AG04450 (cell line): Measurements from ENCODE around the gene PRKCH. TPM values are rescaled to one million over a fixed set of nuclear protein-coding genes. Genes with fewer than 3 reads are reported as not detected.

ENCODE experiments used
- CTCF ChIA-PET: fragments of 300-600, 350-600 bp; formaldehyde crosslinking; extraction: SDS; loops from one replicate; lab custom pipeline; 2022; ENCODE audit warnings: antibody characterized with exemption, inconsistent platforms; lab: Charles Lee
- POLR2A ChIA-PET: fragments of 350-600 bp; formaldehyde crosslinking; extraction: SDS; loops from one replicate; lab custom pipeline; 2021; ENCODE audit warnings: antibody characterized with exemption, inconsistent platforms; lab: Yijun Ruan, JAX
- DNase-seq: peaks from one replicate; pipeline ENCODE4 v3.0.0-alpha.2; 2011; ENCODE audit warnings: low read depth, low spot score
- H3K27ac ChIP-seq: one replicate; pipeline ENCODE4 v1.5.1; 2012; ENCODE audit warnings: low read depth, low read length, control low read depth
- H3K27me3 ChIP-seq: one replicate; pipeline ENCODE4 v1.6.0; 2012; ENCODE audit warnings: low read length; ENCODE audit not compliant: control insufficient read depth, insufficient read depth
- H3K4me3 ChIP-seq: 2 replicates; pipeline ENCODE4 v1.5.1; 2011; ENCODE audit warnings: mild to moderate bottlenecking, low read depth, low read length, control low read depth
- H3K9me3 ChIP-seq: 2 replicates; pipeline ENCODE4 v1.5.1; 2012; ENCODE audit warnings: low read length; ENCODE audit not compliant: control insufficient read depth, insufficient read depth
- polyA plus RNA-seq: library from polyadenylated mRNA; depleted of rRNA; stranded (reverse); fragments of >200 nt; gene quantifications from 2 replicates; pipeline ENCODE4 v1.2.3, GENCODE V29; 2011
- TF ChIP-seq, protein P1 (sequence below): IDR thresholded peaks from 2 replicates; pipeline ENCODE4 v1.5.1; 2011; ENCODE audit warnings: low read depth, low read length, control low read depth, inconsistent platforms

The PRKCH gene
- polyA plus RNA-seq, 1 experiment: 1.6 TPM

DNA sequence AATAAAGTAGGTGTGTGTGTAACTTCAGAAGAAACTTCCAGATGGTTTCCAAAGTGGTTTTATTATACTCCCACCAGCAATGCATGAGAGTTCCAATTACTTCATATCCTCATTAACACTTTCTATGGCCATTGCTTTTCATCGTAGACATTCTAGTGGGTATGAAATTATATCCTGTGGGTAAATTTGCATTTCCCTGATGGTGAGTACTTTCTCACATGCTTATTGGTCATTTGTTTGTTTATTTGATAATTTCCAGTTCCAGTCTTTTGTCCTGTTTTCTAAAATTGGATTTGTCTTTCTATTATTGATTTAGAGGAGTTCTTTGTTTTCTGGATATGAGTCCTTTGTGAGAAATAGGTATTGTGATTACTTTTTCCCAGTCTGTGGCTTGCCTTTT, 70.9 kb downstream of the PRKCH start:
- ChIA-PET CTCF (no interaction called here), POLR2A (no interaction called here)
- Histone ChIP-seq H3K4me3 (no peak overlapping the region), H3K27ac (no peak overlapping the region), H3K27me3 (peaks cover 7% of the 10 kb centered on the region), H3K9me3 (no peaks in the 10 kb centered on the region)
- DNase-seq: no peak
- TF ChIP-seq, protein P1, sequence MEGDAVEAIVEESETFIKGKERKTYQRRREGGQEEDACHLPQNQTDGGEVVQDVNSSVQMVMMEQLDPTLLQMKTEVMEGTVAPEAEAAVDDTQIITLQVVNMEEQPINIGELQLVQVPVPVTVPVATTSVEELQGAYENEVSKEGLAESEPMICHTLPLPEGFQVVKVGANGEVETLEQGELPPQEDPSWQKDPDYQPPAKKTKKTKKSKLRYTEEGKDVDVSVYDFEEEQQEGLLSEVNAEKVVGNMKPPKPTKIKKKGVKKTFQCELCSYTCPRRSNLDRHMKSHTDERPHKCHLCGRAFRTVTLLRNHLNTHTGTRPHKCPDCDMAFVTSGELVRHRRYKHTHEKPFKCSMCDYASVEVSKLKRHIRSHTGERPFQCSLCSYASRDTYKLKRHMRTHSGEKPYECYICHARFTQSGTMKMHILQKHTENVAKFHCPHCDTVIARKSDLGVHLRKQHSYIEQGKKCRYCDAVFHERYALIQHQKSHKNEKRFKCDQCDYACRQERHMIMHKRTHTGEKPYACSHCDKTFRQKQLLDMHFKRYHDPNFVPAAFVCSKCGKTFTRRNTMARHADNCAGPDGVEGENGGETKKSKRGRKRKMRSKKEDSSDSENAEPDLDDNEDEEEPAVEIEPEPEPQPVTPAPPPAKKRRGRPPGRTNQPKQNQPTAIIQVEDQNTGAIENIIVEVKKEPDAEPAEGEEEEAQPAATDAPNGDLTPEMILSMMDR: no peak

DNA sequence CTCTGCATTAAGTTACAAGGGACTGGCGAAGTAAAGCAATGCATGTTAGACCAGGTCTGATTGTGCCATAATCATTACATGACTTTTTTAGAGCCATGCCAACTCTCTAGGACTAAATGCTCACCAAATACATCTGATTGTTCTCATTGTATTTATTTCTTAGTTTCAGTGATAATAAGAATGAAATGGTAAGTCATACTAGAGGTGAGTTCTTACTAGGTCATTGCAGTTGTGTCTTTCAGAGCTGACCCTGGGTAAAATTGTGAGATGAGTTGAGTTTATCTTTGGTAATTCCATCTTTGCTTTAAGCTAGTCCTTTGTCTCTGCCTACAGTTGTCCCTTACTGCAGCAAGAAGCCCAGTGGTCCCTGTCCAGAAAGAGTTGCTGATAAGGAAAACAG, 73.2 kb downstream of the PRKCH start:
- Histone ChIP-seq H3K27ac (no peak overlapping the region), H3K27me3 (peaks cover 7% of the 10 kb centered on the region), H3K9me3 (no peaks in the 10 kb centered on the region), H3K4me3 (no peak overlapping the region)
- CTCF ChIA-PET: no interaction called here
- DNase-seq: no peak
- POLR2A ChIA-PET: no interaction called here
- TF ChIP-seq, protein P1: no peak

- H3K4me3 ChIP-seq: no peak overlapping the region
- no peak overlapping the region for H3K27ac ChIP-seq
- ChIA-PET POLR2A (no interaction called here), CTCF (no interaction called here)
- H3K9me3 ChIP-seq: no peaks in the 10 kb centered on the region
- H3K27me3 ChIP-seq: peaks cover 7% of the 10 kb centered on the region
- DNase-seq: no peak
- TF ChIP-seq, protein P1: no peak
Observed at GRCh38 chr14:61395115-61395725, 73.8 kb downstream of the PRKCH start.

DNA sequence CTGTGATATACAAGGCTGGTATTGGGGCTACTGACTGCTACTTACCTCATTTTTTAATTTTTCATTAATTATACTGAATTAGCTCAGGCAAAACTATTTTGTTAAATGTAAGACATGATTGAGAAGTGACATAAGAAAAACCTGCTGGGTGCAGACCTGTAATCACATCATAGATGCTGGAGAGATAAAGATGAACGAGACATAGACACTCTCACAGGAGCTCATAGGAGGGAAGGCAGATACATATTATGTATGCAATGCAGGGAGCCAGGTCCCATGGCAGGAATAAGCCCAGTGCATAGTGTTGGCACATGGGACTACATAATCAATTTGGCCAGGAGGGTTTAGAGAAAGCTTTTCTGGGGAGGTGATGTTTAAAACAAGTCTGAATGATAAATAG, 74.9 kb downstream of the PRKCH start:
- no peaks in the 10 kb centered on the region for H3K9me3 ChIP-seq
- ChIA-PET CTCF (no interaction called here), POLR2A (no interaction called here)
- no peak for DNase-seq
- H3K4me3 ChIP-seq: no peak overlapping the region
- TF ChIP-seq, protein P1: no peak
- peaks cover 6% of the 10 kb centered on the region for H3K27me3 ChIP-seq
- H3K27ac ChIP-seq: no peak overlapping the region

DNA sequence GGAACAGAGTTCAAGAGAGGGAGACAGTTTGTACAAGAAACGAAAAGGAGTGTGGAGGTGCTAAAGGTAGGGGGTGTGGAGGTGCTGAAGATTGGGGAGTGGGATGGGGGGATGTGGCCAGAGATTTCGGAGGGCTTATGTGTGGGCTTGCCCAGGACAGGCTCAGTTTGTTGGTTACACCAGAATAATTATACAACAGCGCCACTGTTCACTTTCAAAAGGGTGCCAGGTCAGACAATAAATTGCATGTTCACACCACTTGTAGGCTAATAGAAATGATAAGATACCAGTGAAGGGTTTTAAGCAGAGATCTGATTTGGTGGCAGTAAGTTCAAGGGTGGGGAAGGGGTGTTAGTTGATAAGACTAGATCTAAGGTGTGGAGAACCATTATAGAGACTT, 75.3 kb downstream of the PRKCH start:
- Histone ChIP-seq H3K4me3 (no peak overlapping the region), H3K9me3 (no peaks in the 10 kb centered on the region), H3K27ac (no peak overlapping the region), H3K27me3 (peaks cover 6% of the 10 kb centered on the region)
- DNase-seq: no peak
- ChIA-PET CTCF (no interaction called here), POLR2A (no interaction called here)
- TF ChIP-seq, protein P1: no peak
